Ascending aorta (tissue), 2 donors: ENCODE measurements around the gene SLC1A2. TPM values are rescaled to one million over a fixed set of nuclear protein-coding genes. Genes with fewer than 3 reads are reported as not detected.

Experiments
- DNase-seq, 2 donors: peaks; one replicate each; pipeline ENCODE4 v3.0.0-alpha.2; 2019; ENCODE audit warnings: low spot score in 2 of 2
- H3K27ac ChIP-seq, 2 donors: fragments of 200-600 bp; sonication (generic); one replicate each; pipeline ENCODE4 v1.5.1; 2016 to 2017; ENCODE audit warnings: mild to moderate bottlenecking in 1 of 2
- H3K27me3 ChIP-seq: fragments of 200-600 bp; sonication (generic); one replicate; pipeline ENCODE4 v1.5.1; 2017
- H3K36me3 ChIP-seq, 2 donors: fragments of 200-600 bp; sonication (generic); one replicate each; pipeline ENCODE4 v1.5.1; 2016
- H3K4me1 ChIP-seq, 2 donors: fragments of 200-600 bp; sonication (generic); one replicate each; pipeline ENCODE4 v1.5.1; 2016 to 2017; ENCODE audit warnings: mild to moderate bottlenecking in 1 of 2
- H3K4me3 ChIP-seq, 2 donors: fragments of 200-600 bp; sonication (generic); one replicate each; pipeline ENCODE4 v1.5.1; 2016 to 2017; ENCODE audit warnings: mild to moderate bottlenecking in 1 of 2
- H3K9me3 ChIP-seq, 2 donors: fragments of 200-600 bp; sonication (generic); one replicate each; pipeline ENCODE4 v1.5.1; 2016
- CTCF ChIP-seq, 3 experiments: fragments of 200-600 bp in 2 of 3; fragments of 450-650 bp in 1 of 3; sonication (generic) in 2 of 3; IDR thresholded peaks; one replicate each; pipeline ENCODE4 v1.5.1; 2016 to 2019; ENCODE audit warnings: antibody characterized with exemption in 3 of 3, mild to moderate bottlenecking in 1 of 3, moderate library complexity in 1 of 3
- intact Hi-C: fragments of 100-400 bp; cut with DNase I; formaldehyde crosslinking; loops from one replicate; pipeline ENCODE4 v1.15.1; 2023
- total RNA-seq: library from RNA; depleted of rRNA; stranded (reverse); fragments of >200 nt; gene quantifications from one replicate; pipeline ENCODE4 v1.1.0, GENCODE V29; 2016

The SLC1A2 gene
- total RNA-seq, 1 donor from 2014 or later: 0.32 TPM

- Histone ChIP-seq H3K9me3 (no peaks in the 10 kb centered on the region), H3K36me3 (no peaks in the 10 kb centered on the region), H3K4me1 (peaks cover 0 to 11% of the 10 kb centered on the region in 2 donors), H3K27ac (no peak overlapping the region), H3K27me3 (no peaks in the 10 kb centered on the region), H3K4me3 (no peak overlapping the region)
- no peak for TF ChIP-seq CTCF (IDR thresholded peaks at IDR 0.05)
- intact Hi-C loops: loop anchor here (5.0 kb wide), 1 partner anchor 97 kb away; no protein-coding TSS in a partner anchor
- DNase-seq: no peak
These were observed 35.4 kb downstream of the SLC1A2 start for GRCh38 chr11:35383953-35384352.

- no peaks in the 10 kb centered on the region for H3K27me3 ChIP-seq
- intact Hi-C loops: loop anchor here (5.0 kb wide), 1 partner anchor 95 kb away; no protein-coding TSS in a partner anchor
- peaks cover 0 to under 1% of the 10 kb centered on the region in 2 donors for H3K4me1 ChIP-seq
- no peak overlapping the region for H3K27ac ChIP-seq
- H3K9me3 ChIP-seq: no peaks in the 10 kb centered on the region
- H3K4me3 ChIP-seq: no peak overlapping the region
- H3K36me3 ChIP-seq: no peaks in the 10 kb centered on the region
- TF ChIP-seq CTCF (IDR thresholded peaks at IDR 0.05): no peak
- DNase-seq: no peak
These were observed 37.5 kb downstream of the SLC1A2 start for GRCh38 chr11:35381709-35382322.

- no peak overlapping the region for H3K27ac ChIP-seq
- H3K4me3 ChIP-seq: peak overlapping the region in 1 of 2 donors; percentile 45
- intact Hi-C loops: loop anchor here (5.0 kb wide), 1 partner anchor 93 kb away; no protein-coding TSS in a partner anchor
- no peaks in the 10 kb centered on the region for H3K9me3 ChIP-seq
- H3K4me1 ChIP-seq: no peaks in the 10 kb centered on the region
- TF ChIP-seq CTCF (IDR thresholded peaks at IDR 0.05): no peak
- DNase-seq: no peak
- no peaks in the 10 kb centered on the region for H3K36me3 ChIP-seq
- H3K27me3 ChIP-seq: no peaks in the 10 kb centered on the region
These were observed 38.8 kb downstream of the SLC1A2 start for GRCh38 chr11:35380603-35381002.

- Histone ChIP-seq H3K9me3 (no peaks in the 10 kb centered on the region), H3K27me3 (no peaks in the 10 kb centered on the region), H3K4me1 (no peaks in the 10 kb centered on the region), H3K36me3 (no peaks in the 10 kb centered on the region), H3K27ac (no peak overlapping the region), H3K4me3 (no peak overlapping the region)
- no peak for TF ChIP-seq CTCF (IDR thresholded peaks at IDR 0.05)
- intact Hi-C loops: no loop called here
- DNase-seq: no peak
These were observed 42.1 kb downstream of the SLC1A2 start for GRCh38 chr11:35377262-35377661.

- intact Hi-C loops: no loop called here
- TF ChIP-seq CTCF (IDR thresholded peaks at IDR 0.05): no peak
- Histone ChIP-seq H3K27me3 (no peaks in the 10 kb centered on the region), H3K4me3 (no peak overlapping the region), H3K27ac (no peak overlapping the region), H3K9me3 (no peaks in the 10 kb centered on the region), H3K4me1 (no peaks in the 10 kb centered on the region), H3K36me3 (no peaks in the 10 kb centered on the region)
- DNase-seq: no peak
These were observed 42.7 kb downstream of the SLC1A2 start for GRCh38 chr11:35376613-35377012.
